Parathyroid adenoma (tissue), 2 donors: ENCODE measurements around the gene LMO1.

Experiments used
- H2AFZ ChIP-seq: fragments of 300-600 bp; sonication (generic); one replicate; pipeline ENCODE4 v1.7.0; 2017; ENCODE audit warnings: antibody characterized with exemption, mild to moderate bottlenecking
- H3K27ac ChIP-seq: fragments of 300-600 bp; sonication (generic); one replicate; pipeline ENCODE4 v1.7.0; 2017
- H3K27me3 ChIP-seq: fragments of 300-600 bp; sonication (generic); one replicate; pipeline ENCODE4 v1.7.0; 2017; ENCODE audit warnings: low read length; ENCODE audit not compliant: control insufficient read depth, insufficient read depth
- H3K36me3 ChIP-seq: fragments of 300-600 bp; sonication (generic); one replicate; pipeline ENCODE4 v1.7.0; 2017; ENCODE audit warnings: low read length; ENCODE audit not compliant: control insufficient read depth, insufficient read depth
- H3K4me1 ChIP-seq: fragments of 300-600 bp; sonication (generic); one replicate; pipeline ENCODE4 v1.7.0; 2017; ENCODE audit warnings: control low read depth
- H3K4me2 ChIP-seq: fragments of 300-600 bp; sonication (generic); one replicate; pipeline ENCODE4 v1.7.0; 2017; ENCODE audit warnings: low read length
- H3K4me3 ChIP-seq: fragments of 300-600 bp; sonication (generic); one replicate; pipeline ENCODE4 v1.7.0; 2017; ENCODE audit warnings: low read depth, low read length
- H3K79me2 ChIP-seq: fragments of 300-600 bp; sonication (generic); one replicate; pipeline ENCODE4 v1.7.0; 2017; ENCODE audit warnings: control low read depth
- H3K9ac ChIP-seq: fragments of 300-600 bp; sonication (generic); one replicate; pipeline ENCODE4 v1.7.0; 2017; ENCODE audit warnings: mild to moderate bottlenecking
- H3K9me3 ChIP-seq: fragments of 300-600 bp; sonication (generic); one replicate; pipeline ENCODE4 v1.7.0; 2017; ENCODE audit warnings: low read length; ENCODE audit not compliant: control insufficient read depth
- TF ChIP-seq, protein P1 (sequence below): fragments of 300-600 bp; sonication (generic); IDR thresholded peaks from one replicate; pipeline ENCODE4 v1.7.0; 2017; ENCODE audit warnings: antibody characterized with exemption, mild to moderate bottlenecking
- donor health status: primary hyperparathyroidism.

The LMO1 gene

DNA sequence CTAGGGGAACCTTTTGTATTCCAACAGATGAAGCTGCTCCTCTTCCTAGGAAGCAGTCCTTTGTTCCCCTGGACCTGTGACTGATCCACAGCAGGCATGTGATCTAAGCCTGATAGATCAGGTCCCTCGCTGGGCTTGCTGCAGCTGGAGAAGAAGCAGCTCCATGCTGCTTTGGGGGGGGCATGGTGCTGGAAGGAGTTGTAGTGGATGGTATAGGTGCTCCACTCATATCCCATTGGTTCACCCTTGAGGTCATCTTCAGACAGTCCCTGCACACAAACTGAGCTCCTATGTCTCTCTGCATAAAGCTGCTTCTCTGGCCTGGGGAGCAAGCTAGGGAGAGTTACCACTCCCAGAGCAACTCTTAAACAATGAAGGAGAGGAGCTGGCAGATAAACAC, 85.4 kb downstream of the LMO1 start:
- TF ChIP-seq, protein P1, sequence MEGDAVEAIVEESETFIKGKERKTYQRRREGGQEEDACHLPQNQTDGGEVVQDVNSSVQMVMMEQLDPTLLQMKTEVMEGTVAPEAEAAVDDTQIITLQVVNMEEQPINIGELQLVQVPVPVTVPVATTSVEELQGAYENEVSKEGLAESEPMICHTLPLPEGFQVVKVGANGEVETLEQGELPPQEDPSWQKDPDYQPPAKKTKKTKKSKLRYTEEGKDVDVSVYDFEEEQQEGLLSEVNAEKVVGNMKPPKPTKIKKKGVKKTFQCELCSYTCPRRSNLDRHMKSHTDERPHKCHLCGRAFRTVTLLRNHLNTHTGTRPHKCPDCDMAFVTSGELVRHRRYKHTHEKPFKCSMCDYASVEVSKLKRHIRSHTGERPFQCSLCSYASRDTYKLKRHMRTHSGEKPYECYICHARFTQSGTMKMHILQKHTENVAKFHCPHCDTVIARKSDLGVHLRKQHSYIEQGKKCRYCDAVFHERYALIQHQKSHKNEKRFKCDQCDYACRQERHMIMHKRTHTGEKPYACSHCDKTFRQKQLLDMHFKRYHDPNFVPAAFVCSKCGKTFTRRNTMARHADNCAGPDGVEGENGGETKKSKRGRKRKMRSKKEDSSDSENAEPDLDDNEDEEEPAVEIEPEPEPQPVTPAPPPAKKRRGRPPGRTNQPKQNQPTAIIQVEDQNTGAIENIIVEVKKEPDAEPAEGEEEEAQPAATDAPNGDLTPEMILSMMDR, result no peak
- Histone ChIP-seq H3K4me2 (no peak overlapping the region), H3K27me3 (no peaks in the 10 kb centered on the region)

DNA sequence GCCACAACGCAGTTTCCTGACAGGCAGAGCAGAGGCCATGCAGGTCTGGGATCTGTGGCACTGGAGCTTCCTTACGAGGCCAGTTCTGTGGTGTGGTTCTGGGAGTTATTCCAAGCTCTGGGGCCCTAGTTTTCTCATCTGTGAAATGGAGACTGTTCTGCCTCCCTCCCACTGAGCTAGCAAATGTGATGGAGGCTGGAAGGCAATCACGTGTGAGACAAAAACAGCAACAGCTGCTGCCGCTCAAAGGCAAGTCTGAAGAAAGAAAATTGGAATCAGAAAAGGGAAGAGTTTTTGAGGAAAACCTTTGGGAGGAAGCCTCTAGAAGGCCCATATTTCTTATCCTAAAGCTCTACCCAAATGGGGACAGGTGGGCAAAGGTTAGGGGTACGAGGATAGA, 86.5 kb downstream of the LMO1 start:
- TF ChIP-seq, protein P1, result no peak
- Histone ChIP-seq H2AFZ (no peak overlapping the region), H3K9me3 (no peaks in the 10 kb centered on the region), H3K9ac (no peak overlapping the region), H3K79me2 (no peaks in the 10 kb centered on the region), H3K4me2 (no peak overlapping the region), H3K36me3 (no peaks in the 10 kb centered on the region), H3K27ac (no peak overlapping the region), H3K27me3 (no peaks in the 10 kb centered on the region), H3K4me1 (no peaks in the 10 kb centered on the region), H3K4me3 (no peak overlapping the region)

More for the DNA sequence above, 85.4 kb downstream of the LMO1 start:
- H3K9me3 ChIP-seq, result no peaks in the 10 kb centered on the region
- no peak overlapping the region for H3K27ac ChIP-seq
- H3K79me2 ChIP-seq, result no peaks in the 10 kb centered on the region
- H3K4me3 ChIP-seq, result no peak overlapping the region
- no peak overlapping the region for H2AFZ ChIP-seq
- no peaks in the 10 kb centered on the region for H3K36me3 ChIP-seq
- H3K9ac ChIP-seq, result no peak overlapping the region
- no peaks in the 10 kb centered on the region for H3K4me1 ChIP-seq
